Limb (tissue), 2 donors: ENCODE results near the gene LDLRAD4.

Source experiments
- DNase-seq, 2 donors: peaks; one replicate each; pipeline ENCODE4 v3.0.0-alpha.2; 2016; ENCODE audit errors: extremely low spot score in 2 of 2

Gene LDLRAD4

DNA sequence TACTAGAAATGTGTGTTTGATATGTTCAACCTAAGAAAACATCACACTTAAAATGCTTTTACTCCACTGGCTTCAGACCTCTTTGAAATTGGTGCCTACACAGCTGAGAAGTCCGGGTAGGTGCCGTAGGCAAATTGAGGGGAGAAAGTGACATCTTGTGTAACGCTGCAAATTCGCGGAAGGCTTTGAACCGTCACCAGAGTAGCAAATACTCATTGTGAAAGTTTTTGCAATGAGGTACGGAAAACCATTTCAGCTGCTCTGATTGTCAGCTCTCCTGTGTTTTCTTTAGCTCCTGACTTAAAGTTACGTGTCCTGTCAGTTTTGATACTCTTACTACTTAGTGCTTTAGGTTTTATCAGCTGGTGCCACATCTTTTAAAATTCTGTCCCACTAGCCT is 283.3 kb downstream of the LDLRAD4 start:
- no peak for DNase-seq

GRCh38 chr18:13502585-13502984 is 284.0 kb downstream of the LDLRAD4 start:
- DNase-seq = no peak

- DNase-seq = no peak
These were observed 285.3 kb downstream of the LDLRAD4 start for GRCh38 chr18:13503836-13504235.

DNA sequence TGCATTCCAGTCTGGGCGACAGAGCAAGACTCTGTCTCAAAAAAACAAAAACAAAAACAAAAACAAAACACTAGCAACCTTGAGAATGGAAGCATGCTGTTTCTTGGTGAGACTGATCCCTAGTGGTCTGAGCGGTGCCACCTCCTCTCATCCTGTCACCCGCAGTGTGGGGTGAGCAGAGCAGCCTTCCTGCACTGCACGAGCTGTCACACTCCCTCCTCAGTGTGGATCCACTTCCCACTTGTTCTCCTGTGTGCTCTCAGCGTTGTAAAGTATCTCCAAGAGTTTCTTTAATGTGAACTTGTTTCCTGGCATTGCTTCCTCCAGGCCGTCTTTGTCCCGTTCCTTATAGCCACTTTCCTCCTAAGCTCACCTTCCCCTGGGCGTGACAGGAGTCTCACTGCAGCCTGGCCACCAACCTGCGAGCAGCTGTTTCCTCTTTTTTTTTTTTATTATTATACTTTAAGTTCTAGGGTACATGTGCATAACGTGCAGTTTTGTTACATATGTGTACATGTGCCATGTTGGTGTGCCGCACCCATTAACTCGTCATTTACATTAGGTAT is 287.3 kb downstream of the LDLRAD4 start:
- no peak for DNase-seq

DNA sequence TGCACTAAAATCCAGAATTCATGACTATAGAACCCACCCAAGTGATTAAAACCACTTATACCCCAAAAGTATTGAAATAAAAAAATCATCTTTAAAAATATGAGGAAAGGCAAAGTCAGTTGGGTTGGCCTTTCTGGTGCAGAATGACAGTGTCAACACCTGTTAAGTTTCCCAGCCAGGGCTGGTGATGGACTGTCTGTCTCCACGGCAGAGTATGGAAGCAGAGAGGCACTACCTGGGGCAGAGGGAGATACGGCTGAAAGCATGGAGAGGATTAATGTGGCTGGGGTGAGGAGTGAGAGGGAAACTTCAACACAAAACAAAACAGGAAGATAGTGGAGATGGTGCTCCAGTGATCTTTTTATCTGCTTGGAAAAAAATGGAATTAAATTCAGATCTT is 292.0 kb downstream of the LDLRAD4 start:
- no peak for DNase-seq

- no peak for DNase-seq
These were observed 293.5 kb downstream of the LDLRAD4 start for GRCh38 chr18:13511961-13512577.

DNA sequence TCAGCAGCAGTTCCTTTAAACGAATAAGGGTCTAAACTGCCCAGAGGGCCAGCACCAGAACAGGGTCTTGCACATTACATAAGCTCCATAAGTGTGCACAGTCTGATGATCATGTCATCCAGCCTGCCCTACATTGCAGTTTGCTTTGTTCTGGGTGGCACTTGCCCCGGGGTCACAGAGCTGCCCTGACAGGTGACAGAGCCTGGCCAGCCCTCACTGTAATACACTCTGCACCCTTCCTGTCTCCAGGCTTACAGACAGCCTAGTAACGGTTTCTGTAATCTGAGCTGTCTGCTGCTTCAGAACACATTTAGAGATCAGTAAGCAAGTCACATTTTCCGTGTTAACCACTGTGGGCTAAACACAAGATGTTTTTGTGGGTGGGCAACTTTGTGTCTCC is 294.5 kb downstream of the LDLRAD4 start:
- peak in 1 of 2 donors; percentile 44 for DNase-seq

DNA sequence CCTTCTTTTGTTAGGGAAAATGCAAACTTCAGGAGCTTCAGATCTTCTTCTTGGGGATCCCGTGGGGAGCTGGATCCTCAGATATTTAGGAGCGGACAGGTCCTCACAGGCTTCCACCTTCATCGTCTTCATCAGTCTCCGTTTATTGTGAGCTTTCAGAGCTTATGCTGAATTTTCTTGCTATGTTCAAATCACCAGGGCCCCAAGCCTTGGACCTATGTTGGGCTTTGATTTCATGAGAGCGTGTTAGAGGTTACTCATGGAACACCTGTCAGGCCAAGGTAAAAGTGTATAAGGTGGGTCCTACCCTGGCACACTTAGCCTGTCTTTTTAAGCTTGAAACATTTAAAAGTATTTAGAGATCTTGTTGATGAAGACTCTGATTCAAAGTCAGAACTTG is 294.9 kb downstream of the LDLRAD4 start:
- no peak for DNase-seq

DNA sequence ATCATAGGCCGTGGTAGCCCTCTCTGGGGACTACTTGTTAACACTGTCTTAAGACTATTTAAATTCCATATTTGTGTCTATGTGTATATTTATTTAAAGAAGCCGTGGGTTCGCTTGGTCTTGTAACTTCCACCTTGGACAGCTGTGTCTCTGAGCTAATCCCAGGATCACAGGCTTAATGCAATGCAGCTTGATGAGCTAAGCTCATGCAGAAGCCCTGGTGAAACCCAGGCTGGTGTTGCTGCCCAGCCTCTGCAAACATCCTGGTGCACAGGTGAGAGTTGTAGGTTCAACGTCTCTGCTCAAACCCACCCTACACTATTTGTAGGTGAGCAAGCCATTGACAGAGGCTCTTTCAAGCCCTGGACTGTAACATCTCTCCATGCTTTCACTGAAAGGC is 296.0 kb downstream of the LDLRAD4 start:
- DNase-seq = no peak

DNA sequence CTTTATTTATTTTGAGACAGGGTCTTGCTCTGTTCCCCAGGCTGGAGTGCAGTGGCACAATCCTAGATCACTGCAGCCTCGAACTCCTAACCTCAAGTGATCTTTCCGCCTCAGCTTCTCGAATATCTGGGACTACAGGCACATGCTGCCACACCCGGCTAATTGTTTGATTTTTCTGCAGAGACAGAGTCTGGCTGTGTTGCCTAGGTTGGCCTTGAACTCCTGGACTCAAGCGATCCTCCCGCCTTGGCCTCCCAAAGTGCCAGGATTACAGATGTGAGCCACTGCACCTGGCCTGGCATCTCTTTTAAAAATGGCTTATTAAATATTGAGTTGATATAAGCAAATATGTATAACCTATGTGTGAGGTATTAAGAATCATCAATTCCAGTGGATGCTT is 298.3 kb downstream of the LDLRAD4 start:
- no peak for DNase-seq

GRCh38 chr18:13517369-13517768 is 298.8 kb downstream of the LDLRAD4 start:
- DNase-seq = no peak

DNA sequence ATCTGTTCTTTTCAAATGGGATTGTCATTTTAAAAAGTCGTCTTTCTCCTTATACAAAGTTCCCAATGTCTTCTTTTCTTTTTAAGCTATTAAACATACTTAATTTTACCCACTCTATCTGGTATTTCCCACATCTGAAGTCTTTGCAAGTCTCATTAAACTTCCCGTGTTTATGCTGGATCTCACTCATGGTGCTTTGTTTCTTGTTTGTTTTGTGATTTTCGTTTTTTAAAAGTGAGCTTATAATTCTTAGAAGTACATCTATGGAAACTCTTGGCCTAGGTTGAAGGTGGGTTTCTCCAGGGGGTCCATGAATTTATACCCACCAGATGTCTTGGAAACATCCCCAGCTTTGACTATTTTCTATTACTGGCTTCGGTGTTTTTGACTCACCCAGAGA is 299.8 kb downstream of the LDLRAD4 start:
- DNase-seq = no peak

DNA sequence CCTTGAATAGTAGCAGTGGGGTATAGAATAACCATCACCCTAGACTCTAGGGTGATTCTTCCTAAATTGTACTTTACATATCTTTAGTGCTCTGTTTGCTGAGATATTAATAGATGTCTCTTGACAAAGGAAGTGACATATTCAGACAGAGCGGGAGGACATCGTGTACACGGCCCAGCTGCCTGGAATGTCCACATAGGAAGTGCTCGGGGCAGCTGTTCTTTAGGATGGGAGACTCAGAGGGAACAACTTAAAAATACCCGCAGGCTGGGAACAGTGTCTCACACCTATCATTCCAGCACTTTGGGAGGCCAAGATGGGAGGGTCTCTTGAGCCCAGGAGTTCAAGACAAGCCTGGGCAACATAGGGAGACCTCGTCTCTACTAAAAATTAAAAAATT is 301.7 kb downstream of the LDLRAD4 start:
- DNase-seq = no peak

GRCh38 chr18:13520741-13521140 is 302.2 kb downstream of the LDLRAD4 start:
- DNase-seq = no peak

GRCh38 chr18:13521418-13521817 is 302.9 kb downstream of the LDLRAD4 start:
- DNase-seq = no peak

DNA sequence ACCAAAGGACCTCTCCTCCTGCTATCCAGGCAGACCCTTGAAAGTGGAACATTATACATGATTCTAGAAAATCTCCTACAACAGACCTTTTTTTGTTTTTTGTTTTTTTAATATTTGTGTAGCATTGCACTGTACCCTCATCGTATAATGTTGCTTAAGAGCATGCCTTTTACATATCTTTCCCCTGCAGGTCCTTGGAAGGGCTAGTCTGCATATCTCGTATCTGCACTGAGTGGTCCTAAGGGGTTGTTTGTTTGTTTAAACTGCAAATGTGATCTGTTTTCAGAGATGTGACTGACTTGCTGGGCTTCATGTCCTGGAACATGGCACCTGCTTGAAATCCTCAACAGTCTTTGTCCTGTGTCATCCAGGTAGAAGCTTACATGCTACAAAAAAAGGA is 303.7 kb downstream of the LDLRAD4 start:
- no peak for DNase-seq

DNA sequence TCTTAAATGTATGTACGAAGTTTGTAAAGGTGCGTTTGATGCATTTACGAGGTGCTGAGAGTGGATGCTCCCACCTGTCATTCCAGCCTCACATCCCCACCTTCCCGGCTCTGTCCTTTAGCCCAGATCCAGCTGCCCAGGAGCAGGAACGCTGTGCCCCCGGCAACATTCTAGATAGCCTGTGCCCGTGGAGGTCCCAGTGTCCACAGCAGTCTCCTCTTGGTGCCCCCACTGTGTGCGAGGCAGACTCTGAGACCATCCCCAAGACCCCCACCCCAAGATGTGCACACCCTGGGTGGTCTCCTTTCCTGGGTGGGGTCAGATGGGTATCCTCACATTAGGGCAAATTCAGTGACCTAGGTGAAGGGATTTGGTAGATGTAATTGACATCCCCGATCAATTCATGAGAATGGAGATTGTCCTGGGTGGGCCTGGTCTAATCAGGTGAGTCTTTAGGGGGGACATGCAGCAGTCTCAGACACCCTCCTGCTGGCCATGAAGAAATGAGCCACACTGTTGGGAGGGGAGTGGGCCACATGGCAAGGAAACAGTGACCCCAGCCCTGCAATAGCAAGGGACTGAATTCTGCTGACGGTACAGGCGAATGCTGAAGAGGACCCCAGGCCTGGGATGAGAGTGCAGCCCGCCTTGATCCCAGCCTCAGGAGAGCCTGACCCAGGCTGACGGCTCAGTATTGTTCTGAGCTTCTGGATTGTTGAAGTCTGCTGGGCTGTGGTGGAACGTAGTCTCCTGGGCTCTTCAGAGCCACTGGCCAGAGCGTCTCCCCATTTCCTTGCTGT is 304.5 kb downstream of the LDLRAD4 start:
- DNase-seq = no peak

DNA sequence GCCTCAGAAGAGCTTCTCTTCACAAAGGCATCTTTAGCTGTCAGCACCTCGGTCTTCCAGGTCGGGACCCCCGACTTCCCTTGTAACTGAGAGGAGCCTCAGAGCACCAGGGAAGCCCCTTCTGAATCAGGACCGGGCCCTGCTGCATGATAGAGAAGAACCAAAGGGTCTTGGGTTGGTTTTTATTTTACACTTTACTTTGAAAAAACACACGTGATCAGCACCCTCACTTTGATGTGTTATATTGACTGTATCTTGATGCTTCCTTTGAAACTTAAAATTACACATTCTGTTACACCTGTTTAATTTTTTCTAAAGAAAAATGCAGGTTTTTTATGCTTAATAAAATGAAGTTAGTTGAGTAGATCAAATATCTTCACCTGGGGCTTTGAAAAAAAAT is 305.5 kb downstream of the LDLRAD4 start:
- DNase-seq = no peak

- no peak for DNase-seq
These were observed 306.3 kb downstream of the LDLRAD4 start for GRCh38 chr18:13524811-13525210.

GRCh38 chr18:13525381-13526029 is 306.9 kb downstream of the LDLRAD4 start:
- no peak for DNase-seq

DNA sequence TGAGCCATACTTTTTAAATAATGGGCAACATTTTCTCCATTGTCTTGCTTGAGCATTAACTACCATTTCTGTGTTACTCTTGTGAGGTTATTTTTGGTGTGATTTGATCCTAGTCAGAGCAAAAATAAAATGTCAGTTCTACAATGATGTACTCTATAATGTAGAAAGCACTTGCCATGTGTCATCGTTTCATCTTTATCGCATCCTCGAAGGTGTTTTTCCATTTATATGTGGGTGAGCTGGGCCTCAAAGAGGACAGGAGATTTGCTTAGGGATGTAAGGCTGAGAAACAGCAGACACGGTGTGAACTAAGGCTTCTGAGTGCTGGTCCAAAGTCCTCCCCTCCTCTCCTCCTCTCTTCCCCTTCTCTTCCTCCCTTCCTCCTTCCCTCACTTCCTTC is 308.0 kb downstream of the LDLRAD4 start:
- DNase-seq = no peak

- DNase-seq = no peak
These were observed 308.7 kb downstream of the LDLRAD4 start for GRCh38 chr18:13527256-13527655.
